ENCODE data around the gene CASP2. TPM values are rescaled to one million over a fixed set of nuclear protein-coding genes. Genes with fewer than 3 reads are reported as not detected.

Gene CASP2
- polyA plus RNA-seq, 3 donors = 47.4 to 61.7 (median 61.0) TPM

Other genes with a start within 250 kb of the CASP2 start
- not detected for gene OR6V1, start 236.0 kb upstream of the CASP2 start, polyA plus RNA-seq (ENCODE audit: insufficient read length in 3 of 3)
- not detected for gene PIP, start 156.3 kb upstream of the CASP2 start, polyA plus RNA-seq (ENCODE audit: insufficient read length in 3 of 3)
- gene TAS2R39, start 104.9 kb upstream of the CASP2 start, polyA plus RNA-seq (ENCODE audit: insufficient read length in 3 of 3) = not detected
- gene TAS2R40, start 66.3 kb upstream of the CASP2 start, polyA plus RNA-seq (ENCODE audit: insufficient read length in 3 of 3) = not detected
- 100 to 1,000 TPM; 200 to 232 (median 224) TPM for gene GSTK1, start 24.9 kb upstream of the CASP2 start, polyA plus RNA-seq (ENCODE audit: insufficient read length in 3 of 3)
- 10 to 100 TPM; 56.7 to 62.9 (median 62.3) TPM for gene TMEM139, start 3.4 kb upstream of the CASP2 start, polyA plus RNA-seq (ENCODE audit: insufficient read length in 3 of 3)
- under 1 TPM; 0.09 to 0.22 (median 0.16) TPM for gene CLCN1, start 27.8 kb downstream of the CASP2 start, polyA plus RNA-seq (ENCODE audit: insufficient read length in 3 of 3)
- gene FAM131B, start 74.4 kb downstream of the CASP2 start, polyA plus RNA-seq (ENCODE audit: insufficient read length in 3 of 3) = 1 to 10 TPM; 2.3 to 2.6 (median 2.5) TPM
- 100 to 1,000 TPM in 2 of 3 donors, 10 to 100 TPM in 1; 76.3 to 107 (median 102) TPM for gene ZYX, start 93.0 kb downstream of the CASP2 start, polyA plus RNA-seq (ENCODE audit: insufficient read length in 3 of 3)
- 10 to 100 TPM; 18.3 to 25.0 (median 18.6) TPM for gene EPHA1, start 120.5 kb downstream of the CASP2 start, polyA plus RNA-seq (ENCODE audit: insufficient read length in 3 of 3)
- not detected for gene TAS2R60, start 155.1 kb downstream of the CASP2 start, polyA plus RNA-seq (ENCODE audit: insufficient read length in 3 of 3)
- gene TAS2R41, start 189.5 kb downstream of the CASP2 start, polyA plus RNA-seq (ENCODE audit: insufficient read length in 3 of 3) = not detected

Measured in renal pelvis (tissue), 3 donors.